SK-N-MC (cell line): ENCODE results near the gene WDR89.

ENCODE experiments used
- EZH2 ChIP-seq: fragments of 200-600 bp; sonication (generic); IDR thresholded peaks from one replicate; pipeline ENCODE4 v1.6.1; 2017; ENCODE audit warnings: antibody characterized with exemption
- FOXP2 ChIP-seq: optimal IDR thresholded peaks from 2 replicates; pipeline ENCODE3; 2011; ENCODE audit warnings: mild to moderate bottlenecking, moderate library complexity; ENCODE audit not compliant: insufficient read depth; ENCODE audit errors: extremely low read length, control extremely low read depth
- POLR2AphosphoS5 ChIP-seq: IDR thresholded peaks from 2 replicates; pipeline ENCODE4 v1.6.1; 2012; ENCODE audit warnings: mild to moderate bottlenecking, low read depth, low read length, borderline replicate concordance

DNA sequence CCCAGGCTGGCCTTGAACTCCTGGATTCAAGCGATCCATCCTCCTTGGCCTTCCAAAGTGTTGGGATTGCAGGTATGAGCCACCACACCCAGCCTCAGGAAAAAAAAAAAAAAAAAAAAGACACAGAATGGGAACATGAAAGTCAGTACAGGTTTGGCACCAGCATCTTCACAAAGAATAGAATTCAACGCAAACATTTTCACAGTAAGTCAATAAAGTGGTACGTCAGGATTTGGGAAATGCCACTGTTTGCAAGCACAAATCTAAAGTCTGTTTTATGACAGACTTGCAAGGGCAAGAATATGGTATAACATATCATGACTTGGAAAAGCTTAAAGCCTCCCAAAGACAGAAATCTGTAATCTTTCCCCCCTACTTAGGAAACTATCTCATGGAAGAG lies 34.9 kb upstream of the WDR89 start:
- TF ChIP-seq POLR2AphosphoS5 (no peak), EZH2 (no peak), FOXP2 (no peak)
